T-helper 9 cell (primary cell): ENCODE measurements around the gene COL1A1.

Source experiments
- DNase-seq: peaks from one replicate; pipeline ENCODE4 v3.0.0-alpha.2; 2020

The COL1A1 gene

GRCh38 chr17:50153650-50154575 is 47.5 kb downstream of the COL1A1 start:
- DNase-seq: no peak

- DNase-seq: no peak
Measured at GRCh38 chr17:50152736-50153135, 48.7 kb downstream of the COL1A1 start.

GRCh38 chr17:50151937-50152547 is 49.4 kb downstream of the COL1A1 start:
- DNase-seq: peak; percentile 21

GRCh38 chr17:50151041-50151936 is 50.1 kb downstream of the COL1A1 start:
- DNase-seq: peak; percentile 79

- peak; percentile 23 for DNase-seq
Measured at GRCh38 chr17:50150354-50151040, 50.9 kb downstream of the COL1A1 start, which contains the start of gene PPP1R9B. PPP1R9B (minus strand) TSS chr17:50150677; CDS start chr17:50150513, 164 bp downstream.

- DNase-seq: peak; percentile 52
Measured at GRCh38 chr17:50149417-50150353, 51.7 kb downstream of the COL1A1 start.

- no peak for DNase-seq
Measured at GRCh38 chr17:50149091-50149416, 52.4 kb downstream of the COL1A1 start.

GRCh38 chr17:50148226-50149090 is 53.0 kb downstream of the COL1A1 start:
- DNase-seq: peak; percentile 65

GRCh38 chr17:50147841-50148225 is 53.6 kb downstream of the COL1A1 start:
- no peak for DNase-seq

GRCh38 chr17:50146927-50147665 is 54.3 kb downstream of the COL1A1 start:
- DNase-seq: peak; percentile 22

- peak; percentile 34 for DNase-seq
Measured at GRCh38 chr17:50146230-50146926, 55.1 kb downstream of the COL1A1 start.

GRCh38 chr17:50145532-50146229 is 55.8 kb downstream of the COL1A1 start:
- DNase-seq: no peak

- no peak for DNase-seq
Measured at GRCh38 chr17:50144845-50145531, 56.4 kb downstream of the COL1A1 start.

GRCh38 chr17:50144355-50144754 is 57.1 kb downstream of the COL1A1 start:
- no peak for DNase-seq

- no peak for DNase-seq
Measured at GRCh38 chr17:50143461-50144176, 57.8 kb downstream of the COL1A1 start.

- no peak for DNase-seq
Measured at GRCh38 chr17:50141745-50142110, 59.7 kb downstream of the COL1A1 start.
